Measurements from ENCODE around the gene TIAM1.

- no peak for TF ChIP-seq EZH2 (IDR thresholded peaks at IDR 0.05; ENCODE audit: borderline replicate concordance, low read depth, low read length, severe bottlenecking)
- no peak for TF ChIP-seq CTCF (IDR thresholded peaks at IDR 0.05; ENCODE audit: borderline replicate concordance, extremely low read depth, low read length, poor library complexity, severe bottlenecking)
Measured at GRCh38 chr21:31330144-31330483, 13.9 kb downstream of the TIAM1 start.

Data from DND-41 (cell line).